Measurements from ENCODE around the gene TNS1. TPM values are rescaled to one million over a fixed set of nuclear protein-coding genes. Genes with fewer than 3 reads are reported as not detected.

TNS1 gene
- total RNA-seq, 1 experiment from 2014 or later, result 0.49 TPM

DNA sequence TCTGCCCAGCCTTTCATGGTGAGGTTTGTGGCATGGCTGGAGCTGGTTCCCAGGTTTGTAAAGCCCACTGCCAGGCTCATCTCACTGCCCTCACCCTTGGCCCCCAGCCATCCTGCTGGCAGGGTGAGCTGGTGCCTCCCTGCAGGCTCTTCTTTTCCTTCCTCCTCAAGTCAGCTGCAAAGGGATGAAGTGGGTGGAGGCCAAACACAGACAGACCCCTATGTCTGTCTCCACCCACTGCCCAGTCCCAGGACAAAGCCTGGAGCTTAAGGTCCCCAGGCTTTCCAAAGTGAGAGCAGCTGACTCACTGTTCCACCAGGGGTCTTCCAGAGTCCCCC, 92.0 kb downstream of the TNS1 start:
- ATAC-seq, result no peak
- ChIA-PET POLR2A (no interaction called here), CTCF (no interaction called here)
- in situ Hi-C loops (cut with HindIII; ENCODE audit: low pct_unique_long_range_greater_than_20kb, low sequenced_read_pairs) (no loop called here), intact Hi-C loops (cut with micrococcal nuclease; ENCODE audit: unreplicated experiment) (no loop called here)
- Histone ChIP-seq H3K36me3 (ENCODE audit: control insufficient read depth, insufficient read depth, low read length) (no peaks in the 10 kb centered on the region), H3K27ac (ENCODE audit: low read length) (no peak overlapping the region), H3K4me3 (ENCODE audit: low read depth in 2 of 2, low read length in 2 of 2) (no peak overlapping the region), H3K4me1 (ENCODE audit: control insufficient read depth, insufficient read depth, low read length) (no peaks in the 10 kb centered on the region), H3K9me3 (ENCODE audit: control insufficient read depth, insufficient read depth, low read depth, low read length) (no peaks in the 10 kb centered on the region), H3K27me3 (ENCODE audit: control insufficient read depth, insufficient read depth, low read length) (peaks cover 2% of the 10 kb centered on the region; the same call in 1 of the 2 replicates)
- DNase-seq (ENCODE audit: low read depth, low spot score), result no peak
- TF ChIP-seq, protein P1, sequence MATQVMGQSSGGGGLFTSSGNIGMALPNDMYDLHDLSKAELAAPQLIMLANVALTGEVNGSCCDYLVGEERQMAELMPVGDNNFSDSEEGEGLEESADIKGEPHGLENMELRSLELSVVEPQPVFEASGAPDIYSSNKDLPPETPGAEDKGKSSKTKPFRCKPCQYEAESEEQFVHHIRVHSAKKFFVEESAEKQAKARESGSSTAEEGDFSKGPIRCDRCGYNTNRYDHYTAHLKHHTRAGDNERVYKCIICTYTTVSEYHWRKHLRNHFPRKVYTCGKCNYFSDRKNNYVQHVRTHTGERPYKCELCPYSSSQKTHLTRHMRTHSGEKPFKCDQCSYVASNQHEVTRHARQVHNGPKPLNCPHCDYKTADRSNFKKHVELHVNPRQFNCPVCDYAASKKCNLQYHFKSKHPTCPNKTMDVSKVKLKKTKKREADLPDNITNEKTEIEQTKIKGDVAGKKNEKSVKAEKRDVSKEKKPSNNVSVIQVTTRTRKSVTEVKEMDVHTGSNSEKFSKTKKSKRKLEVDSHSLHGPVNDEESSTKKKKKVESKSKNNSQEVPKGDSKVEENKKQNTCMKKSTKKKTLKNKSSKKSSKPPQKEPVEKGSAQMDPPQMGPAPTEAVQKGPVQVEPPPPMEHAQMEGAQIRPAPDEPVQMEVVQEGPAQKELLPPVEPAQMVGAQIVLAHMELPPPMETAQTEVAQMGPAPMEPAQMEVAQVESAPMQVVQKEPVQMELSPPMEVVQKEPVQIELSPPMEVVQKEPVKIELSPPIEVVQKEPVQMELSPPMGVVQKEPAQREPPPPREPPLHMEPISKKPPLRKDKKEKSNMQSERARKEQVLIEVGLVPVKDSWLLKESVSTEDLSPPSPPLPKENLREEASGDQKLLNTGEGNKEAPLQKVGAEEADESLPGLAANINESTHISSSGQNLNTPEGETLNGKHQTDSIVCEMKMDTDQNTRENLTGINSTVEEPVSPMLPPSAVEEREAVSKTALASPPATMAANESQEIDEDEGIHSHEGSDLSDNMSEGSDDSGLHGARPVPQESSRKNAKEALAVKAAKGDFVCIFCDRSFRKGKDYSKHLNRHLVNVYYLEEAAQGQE (IDR thresholded peaks at IDR 0.05; ENCODE audit: insufficient read depth in 1 of 2, low read depth in 2 of 2, low read length in 1 of 2), result no peak
- no peak for TF ChIP-seq CTCF (IDR thresholded peaks at IDR 0.05)
- TF ChIP-seq SIN3A (IDR thresholded peaks at IDR 0.05; ENCODE audit: borderline replicate concordance, insufficient read depth, low read depth, low read length), result no peak
- no peak for TF ChIP-seq POLR2AphosphoS5 (IDR thresholded peaks at IDR 0.05; ENCODE audit: low read depth, low read length)
- no peak for TF ChIP-seq TCF7L2 (IDR thresholded peaks at IDR 0.05; ENCODE audit: low read depth, low read length)
- no TSS peak for BruUV-seq (replicated peaks)

- CTCF ChIA-PET, result interaction anchor here (0.6 to 0.7 kb wide), 2 partner anchors 35 to 1852 kb away, joined by 3 read pairs; no protein-coding TSS in a partner anchor
Measured at GRCh38 chr2:217909156-217909820, 93.5 kb downstream of the TNS1 start.

More at GRCh38 chr2:217909156-217909820, 93.5 kb downstream of the TNS1 start:
- in situ Hi-C loops (cut with HindIII; ENCODE audit: low pct_unique_long_range_greater_than_20kb, low sequenced_read_pairs), result no loop called here
- intact Hi-C loops (cut with micrococcal nuclease; ENCODE audit: unreplicated experiment), result no loop called here
- ATAC-seq (no peak; the same call in 1 of the 2 replicates), DNase-seq (ENCODE audit: low read depth, low spot score) (no peak)
- no TSS peak for BruUV-seq (replicated peaks)
- TF ChIP-seq CTCF (IDR thresholded peaks at IDR 0.05) (no peak), TCF7L2 (IDR thresholded peaks at IDR 0.05; ENCODE audit: low read depth, low read length) (no peak), SIN3A (IDR thresholded peaks at IDR 0.05; ENCODE audit: borderline replicate concordance, insufficient read depth, low read depth, low read length) (no peak), POLR2AphosphoS5 (IDR thresholded peaks at IDR 0.05; ENCODE audit: low read depth, low read length) (no peak)
- TF ChIP-seq, protein P1 (IDR thresholded peaks at IDR 0.05; ENCODE audit: insufficient read depth in 1 of 2, low read depth in 2 of 2, low read length in 1 of 2), result no peak
- Histone ChIP-seq H3K36me3 (ENCODE audit: control insufficient read depth, insufficient read depth, low read length) (no peaks in the 10 kb centered on the region), H3K27ac (ENCODE audit: low read length) (no peak overlapping the region), H3K27me3 (ENCODE audit: control insufficient read depth, insufficient read depth, low read length) (peaks cover 2% of the 10 kb centered on the region; the same call in 1 of the 2 replicates), H3K4me3 (ENCODE audit: low read depth in 2 of 2, low read length in 2 of 2) (no peak overlapping the region), H3K4me1 (ENCODE audit: control insufficient read depth, insufficient read depth, low read length) (no peaks in the 10 kb centered on the region), H3K9me3 (ENCODE audit: control insufficient read depth, insufficient read depth, low read depth, low read length) (no peaks in the 10 kb centered on the region)
- POLR2A ChIA-PET, result no interaction called here

Data from Panc1 (cell line).